Immature natural killer cell (primary cell): ENCODE measurements around the gene PTPRZ1. TPM values are rescaled to one million over a fixed set of nuclear protein-coding genes. Genes with fewer than 3 reads are reported as not detected.

ENCODE experiments used
- DNase-seq, 3 donors: peaks; one replicate each; pipeline ENCODE4 v3.0.0; 2022; ENCODE audit warnings: mixed read lengths in 1 of 3
- H3K27ac Mint-ChIP-seq, 6 donors: one replicate each; pipeline ENCODE4 v1.8.0; 2020; ENCODE audit warnings: mixed read lengths in 6 of 6, mild to moderate bottlenecking in 5 of 6, inconsistent platforms in 4 of 6, moderate library complexity in 3 of 6
- H3K27me3 Mint-ChIP-seq, 3 donors: one replicate each; pipeline ENCODE4 v1.8.0; 2020 to 2021; ENCODE audit warnings: low read depth in 3 of 3, mild to moderate bottlenecking in 3 of 3, mixed read lengths in 3 of 3, moderate library complexity in 3 of 3, inconsistent platforms in 1 of 3
- H3K36me3 Mint-ChIP-seq, 3 donors: one replicate each; pipeline ENCODE4 v1.8.0; 2020; ENCODE audit warnings: mixed read lengths in 3 of 3, inconsistent platforms in 2 of 3, mild to moderate bottlenecking in 2 of 3
- H3K4me1 Mint-ChIP-seq, 2 donors: one replicate each; pipeline ENCODE4 v1.8.0; 2020; ENCODE audit warnings: inconsistent platforms in 2 of 2, mild to moderate bottlenecking in 2 of 2, mixed read lengths in 2 of 2, moderate library complexity in 1 of 2
- H3K4me3 Mint-ChIP-seq, 5 donors: one replicate each; pipeline ENCODE4 v1.8.0; 2020; ENCODE audit warnings: mild to moderate bottlenecking in 5 of 5, mixed read lengths in 5 of 5, inconsistent platforms in 3 of 5, moderate library complexity in 3 of 5
- H3K9me3 Mint-ChIP-seq, 6 donors: one replicate each; pipeline ENCODE4 v1.8.0; 2020; ENCODE audit warnings: mild to moderate bottlenecking in 6 of 6, mixed read lengths in 6 of 6, inconsistent platforms in 4 of 6, moderate library complexity in 3 of 6
- polyA plus RNA-seq, 3 donors: library from polyadenylated mRNA; unstranded; fragments of 300-500 nt; fragmentation: Illumina TruSeq; gene quantifications; one replicate each; pipeline ENCODE4 v1.2.3, GENCODE V29; 2021

The PTPRZ1 gene
- polyA plus RNA-seq, 3 donors from 2014 or later: not detected

DNA sequence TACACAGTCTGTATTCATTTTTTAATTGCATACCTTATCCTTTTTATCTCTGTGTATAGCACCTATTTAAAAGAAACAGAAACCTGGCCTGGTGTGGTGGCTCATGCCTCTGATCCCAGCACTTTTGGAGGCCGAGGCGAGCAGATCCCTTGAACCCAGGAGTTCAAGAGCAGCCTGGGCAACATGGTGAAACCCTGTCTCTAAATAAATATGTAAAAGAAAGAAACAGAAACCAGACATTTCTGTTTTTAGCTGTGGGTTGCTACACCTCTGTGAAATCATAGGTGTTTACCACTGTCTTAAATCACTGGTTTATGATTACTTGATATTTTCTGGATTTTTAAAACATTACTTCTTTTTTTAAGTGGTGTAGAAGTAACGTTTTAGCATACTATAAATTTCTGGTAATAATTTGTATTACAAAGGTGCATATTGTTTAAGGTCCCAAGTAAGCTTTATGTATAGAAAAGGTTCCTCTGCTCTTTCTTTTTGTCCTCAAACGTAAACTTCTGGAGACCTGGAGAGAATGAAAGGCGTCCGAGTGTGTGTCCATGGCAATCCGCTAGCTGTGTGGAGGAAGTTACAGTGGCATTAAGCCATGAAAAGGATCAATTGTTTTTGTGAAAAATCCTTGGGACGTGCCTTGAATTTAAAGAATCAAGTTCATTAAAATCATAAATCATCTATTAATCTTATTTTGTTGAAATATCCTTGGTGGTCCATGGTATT is 41.1 kb downstream of the PTPRZ1 start:
- H3K36me3 Mint-ChIP-seq: no peaks in the 10 kb centered on the region
- no peaks in the 10 kb centered on the region for H3K4me1 Mint-ChIP-seq
- DNase-seq: no peak
- H3K27me3 Mint-ChIP-seq: peaks cover 0 to 3% (median 1%) of the 10 kb centered on the region in 3 donors
- no peak overlapping the region for H3K27ac Mint-ChIP-seq
- no peak overlapping the region for H3K4me3 Mint-ChIP-seq
- peaks cover 0 to 14% (median 0%) of the 10 kb centered on the region in 6 donors for H3K9me3 Mint-ChIP-seq

DNA sequence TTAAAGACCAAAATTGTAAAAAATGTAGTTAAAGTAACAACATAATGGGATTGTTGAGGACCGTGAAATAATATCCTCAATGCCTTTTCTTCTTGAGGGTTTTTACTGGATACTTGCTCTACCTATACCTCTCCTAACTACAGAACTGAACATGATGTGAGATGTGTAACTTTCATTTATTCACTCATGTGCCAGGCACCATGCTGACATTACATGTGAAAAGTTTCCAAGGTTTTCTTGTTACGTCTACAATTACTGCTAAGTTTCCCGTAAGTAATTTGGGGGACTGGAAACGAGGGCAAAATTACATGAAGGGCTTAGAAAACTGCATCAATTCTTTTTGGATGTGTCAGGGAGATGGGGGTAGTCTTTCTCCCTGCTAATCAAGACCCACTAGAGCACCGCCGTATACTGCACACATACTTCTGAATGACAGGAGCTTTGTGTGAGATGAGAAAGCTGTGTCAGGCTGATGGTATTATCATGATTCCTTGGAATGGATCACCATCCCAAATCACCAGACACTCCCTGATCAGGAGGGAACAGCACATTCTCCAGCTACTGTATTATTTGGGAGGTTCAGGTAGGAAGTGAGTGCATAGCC is 41.8 kb downstream of the PTPRZ1 start:
- H3K27ac Mint-ChIP-seq: no peak overlapping the region
- H3K9me3 Mint-ChIP-seq: peaks cover 0 to 13% (median 0%) of the 10 kb centered on the region in 6 donors
- peaks cover 0 to 3% (median 1%) of the 10 kb centered on the region in 3 donors for H3K27me3 Mint-ChIP-seq
- no peak overlapping the region for H3K4me3 Mint-ChIP-seq
- H3K36me3 Mint-ChIP-seq: no peaks in the 10 kb centered on the region
- H3K4me1 Mint-ChIP-seq: no peaks in the 10 kb centered on the region
- no peak for DNase-seq

DNA sequence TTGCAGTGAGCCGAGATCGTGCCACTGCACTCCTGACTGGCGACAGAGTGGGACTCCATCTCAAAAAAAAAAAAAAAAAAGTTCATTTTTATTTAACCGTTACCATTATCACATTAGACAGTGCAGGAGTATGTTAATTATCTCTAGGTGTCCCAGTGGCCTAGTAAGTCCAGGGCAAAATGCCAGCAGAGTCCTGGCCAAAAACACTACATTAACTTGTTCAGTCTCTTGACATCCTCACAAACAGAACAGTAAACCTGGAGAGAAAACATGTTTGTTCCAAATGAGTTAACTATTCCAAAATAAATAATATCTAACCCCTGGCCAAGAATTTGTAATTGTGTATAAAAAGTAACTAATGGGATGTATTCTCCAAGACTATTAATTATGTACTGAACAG is 43.2 kb downstream of the PTPRZ1 start:
- Mint-ChIP-seq H3K27me3 (peaks cover 0 to 2% (median 1%) of the 10 kb centered on the region in 3 donors), H3K36me3 (no peaks in the 10 kb centered on the region), H3K4me1 (no peaks in the 10 kb centered on the region), H3K9me3 (peaks cover 0 to 9% (median 0%) of the 10 kb centered on the region in 6 donors), H3K4me3 (no peak overlapping the region), H3K27ac (no peak overlapping the region)
- no peak for DNase-seq

DNA sequence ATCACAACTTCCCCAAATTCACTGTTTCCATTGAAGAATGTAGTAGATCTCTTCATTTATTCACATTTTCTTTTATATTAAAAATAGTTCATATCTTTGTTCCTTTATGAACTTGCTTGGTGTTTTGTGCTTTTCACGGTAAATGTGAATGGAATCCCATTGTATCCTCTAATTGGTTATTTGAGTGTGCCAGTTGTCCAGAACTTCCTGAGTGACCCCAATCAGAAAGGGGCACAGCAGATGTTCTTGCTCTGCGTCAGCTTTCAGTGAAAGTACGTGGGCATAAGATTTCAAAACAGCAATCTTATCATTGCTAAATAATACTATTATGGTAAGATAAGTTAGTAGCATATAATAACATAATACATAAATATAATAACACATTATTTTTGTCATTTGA is 47.0 kb downstream of the PTPRZ1 start:
- Mint-ChIP-seq H3K27ac (no peak overlapping the region), H3K36me3 (no peaks in the 10 kb centered on the region), H3K27me3 (peaks cover 0 to 2% (median 0%) of the 10 kb centered on the region in 3 donors), H3K9me3 (peaks cover 0 to 7% (median under 1%) of the 10 kb centered on the region in 6 donors), H3K4me1 (no peaks in the 10 kb centered on the region), H3K4me3 (no peak overlapping the region)
- no peak for DNase-seq

DNA sequence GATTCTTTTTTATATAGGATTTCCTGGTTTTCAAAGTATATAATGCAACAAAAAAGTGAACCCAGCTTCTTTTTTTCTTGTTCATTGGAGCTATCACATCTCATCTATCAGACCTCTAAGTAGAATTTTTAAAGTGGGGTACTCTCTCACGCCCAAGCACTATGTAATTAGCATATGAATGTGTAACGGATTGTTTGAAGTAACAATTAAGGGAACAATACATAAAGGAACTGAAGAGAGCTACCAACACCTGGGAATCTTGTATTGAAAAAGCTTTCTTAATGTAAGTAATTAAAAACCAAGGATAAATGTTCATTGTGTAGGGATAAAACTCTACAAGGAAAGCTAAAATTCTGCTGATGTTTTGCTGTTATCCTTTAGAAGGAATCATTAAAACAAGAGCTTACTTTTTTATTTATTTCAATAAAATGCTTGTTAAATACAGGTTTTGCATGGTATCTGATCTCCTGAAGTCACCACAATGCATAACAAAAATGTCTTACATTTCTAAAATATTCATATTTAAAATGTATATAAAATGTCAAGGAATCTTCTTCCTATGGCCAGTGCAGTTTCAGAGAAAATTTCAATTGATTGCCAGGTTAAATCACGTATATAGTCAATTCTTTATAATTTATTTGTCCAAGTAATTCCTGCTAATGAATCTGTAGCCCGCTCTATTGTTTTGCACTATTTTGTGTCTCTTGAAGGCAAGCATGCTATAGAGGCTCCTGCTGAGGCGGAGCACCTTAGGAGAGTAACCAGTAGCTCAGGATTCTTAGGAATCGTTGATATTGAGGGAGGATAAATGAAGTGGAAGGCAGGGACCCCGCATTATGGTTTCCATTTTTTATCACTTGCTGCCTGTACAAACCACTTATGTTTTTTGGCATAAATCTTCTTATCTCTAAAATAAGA is 51.6 kb downstream of the PTPRZ1 start:
- Mint-ChIP-seq H3K9me3 (peaks cover 0 to 2% (median 0%) of the 10 kb centered on the region in 6 donors), H3K27me3 (peaks cover 0 to 2% (median 2%) of the 10 kb centered on the region in 3 donors), H3K4me1 (no peaks in the 10 kb centered on the region), H3K27ac (no peak overlapping the region), H3K4me3 (no peak overlapping the region), H3K36me3 (no peaks in the 10 kb centered on the region)
- DNase-seq: no peak

DNA sequence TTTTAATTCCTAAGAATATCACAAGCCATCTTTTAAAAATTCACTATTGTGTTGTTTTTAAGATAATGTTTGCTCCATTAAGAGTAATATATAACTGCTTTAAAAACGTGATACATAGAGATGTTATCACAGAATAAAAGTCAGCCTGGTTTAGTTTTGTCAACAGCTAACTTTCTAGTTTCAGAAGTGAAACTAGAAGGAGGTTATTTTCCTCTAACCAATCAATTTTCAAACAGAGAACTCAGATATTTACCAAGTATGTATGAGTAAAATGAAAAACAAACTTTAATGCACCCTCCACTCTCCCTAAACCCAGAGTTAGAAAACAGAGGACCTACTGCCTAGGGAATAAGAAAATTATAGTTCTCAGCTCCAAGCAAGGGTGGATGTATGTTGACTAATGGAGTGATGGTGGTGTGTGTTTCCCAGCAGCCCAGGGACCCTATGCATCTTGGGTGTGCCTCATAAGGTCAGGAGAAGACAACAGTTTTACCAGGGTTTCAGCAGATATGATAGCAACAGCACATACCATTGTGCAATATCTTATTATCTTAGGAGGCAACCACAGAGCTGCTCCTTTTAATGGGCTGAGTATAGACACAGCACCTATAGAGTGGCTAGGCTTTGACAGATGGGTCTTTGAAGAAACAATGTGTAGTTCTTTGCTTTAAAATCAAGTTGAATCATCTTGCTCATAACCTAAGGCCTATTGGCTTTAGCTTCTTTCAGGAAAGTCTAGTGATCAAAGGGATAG is 58.4 kb downstream of the PTPRZ1 start:
- Mint-ChIP-seq H3K4me3 (no peak overlapping the region), H3K27me3 (peaks cover 0 to 2% (median 1%) of the 10 kb centered on the region in 3 donors), H3K9me3 (peaks cover 0 to 4% (median 0%) of the 10 kb centered on the region in 6 donors), H3K27ac (no peak overlapping the region), H3K36me3 (no peaks in the 10 kb centered on the region), H3K4me1 (no peaks in the 10 kb centered on the region)
- DNase-seq: no peak

DNA sequence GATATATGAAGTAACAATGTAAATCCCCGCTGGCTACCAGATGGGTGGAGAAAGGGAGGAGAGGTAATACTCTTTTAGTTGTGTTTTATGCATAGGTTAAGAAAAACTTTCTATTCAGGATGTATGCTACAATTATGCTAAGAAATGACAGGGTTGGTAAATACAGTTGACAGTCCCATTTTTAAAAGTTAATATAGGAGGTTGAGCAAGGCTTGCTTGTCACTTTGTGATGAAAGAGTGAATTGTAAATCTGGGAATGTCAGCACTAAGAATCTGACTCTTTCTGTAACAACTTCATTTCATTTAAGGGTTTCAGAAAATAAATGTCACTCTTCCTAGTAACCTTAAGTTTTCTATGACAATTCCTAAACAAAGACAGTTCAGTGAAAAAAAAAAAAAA is 59.8 kb downstream of the PTPRZ1 start:
- Mint-ChIP-seq H3K27ac (no peak overlapping the region), H3K4me1 (no peaks in the 10 kb centered on the region), H3K36me3 (no peaks in the 10 kb centered on the region), H3K4me3 (no peak overlapping the region), H3K27me3 (peaks cover 0 to 2% (median 1%) of the 10 kb centered on the region in 3 donors), H3K9me3 (peaks cover 0 to 4% (median 0%) of the 10 kb centered on the region in 6 donors)
- no peak for DNase-seq

DNA sequence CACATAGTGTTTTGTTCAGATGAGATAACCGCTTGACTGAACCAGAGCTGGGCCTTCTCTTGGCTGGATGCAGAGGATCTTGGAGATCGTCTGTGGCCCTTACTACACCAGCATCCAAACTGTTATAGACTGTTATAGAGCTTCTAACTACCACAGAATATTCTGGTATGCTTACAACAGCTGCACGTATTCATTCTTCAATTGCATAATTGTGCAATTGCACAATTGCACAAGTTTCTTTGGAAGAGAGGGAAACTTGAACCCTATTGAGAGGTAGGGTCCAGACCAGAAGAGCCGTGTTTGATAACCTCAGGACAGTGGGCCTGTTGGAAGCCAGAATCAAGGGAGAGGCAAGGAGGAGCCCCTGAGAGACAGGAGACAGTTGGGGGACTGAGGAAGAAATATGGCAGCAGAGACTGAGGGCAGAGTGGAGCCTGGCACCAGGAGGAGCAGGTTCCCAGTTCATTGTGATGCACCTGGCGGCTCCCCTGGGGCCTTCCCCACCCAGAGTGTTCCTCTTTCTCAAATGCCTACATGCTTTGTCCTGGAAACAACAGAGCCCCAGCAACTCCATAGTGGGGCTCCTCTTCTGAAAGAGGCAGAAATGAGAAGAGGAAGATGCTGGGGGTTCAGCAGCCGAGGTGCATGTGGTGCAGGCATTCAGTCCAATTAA is 64.1 kb downstream of the PTPRZ1 start:
- H3K27ac Mint-ChIP-seq: no peak overlapping the region

DNA sequence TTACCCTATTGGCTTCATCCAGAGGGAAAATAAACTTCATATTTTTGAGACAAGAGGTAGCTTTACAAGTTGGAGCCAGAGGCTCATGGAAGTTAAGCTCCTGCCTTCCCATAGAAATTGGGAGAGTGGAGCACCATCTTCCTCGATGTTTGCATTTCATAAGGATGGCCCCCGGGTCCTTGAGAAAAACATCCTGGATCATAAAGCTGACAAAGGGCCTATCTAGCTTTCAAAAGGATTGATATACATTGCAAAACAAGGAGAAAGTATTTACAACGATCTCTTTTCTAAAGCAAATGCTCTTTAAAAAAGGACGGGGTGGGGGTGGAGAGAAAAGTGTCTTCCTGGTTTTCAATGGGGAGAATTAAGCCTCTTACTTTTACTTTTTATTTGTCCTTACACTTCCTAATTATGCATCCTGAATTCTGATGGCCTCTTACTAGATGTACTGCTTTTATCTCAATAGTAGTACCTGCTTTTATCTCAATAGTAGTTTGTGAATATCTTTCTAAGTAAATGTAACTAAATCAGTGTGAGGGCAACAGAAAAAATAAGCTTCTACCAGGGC is 65.6 kb downstream of the PTPRZ1 start:
- DNase-seq: no peak
- Mint-ChIP-seq H3K27ac (no peak overlapping the region), H3K4me3 (no peak overlapping the region), H3K4me1 (no peaks in the 10 kb centered on the region), H3K9me3 (no peaks in the 10 kb centered on the region), H3K36me3 (no peaks in the 10 kb centered on the region), H3K27me3 (peaks cover 0 to 1% (median 0%) of the 10 kb centered on the region in 3 donors)

More for the DNA sequence above, 64.1 kb downstream of the PTPRZ1 start:
- Mint-ChIP-seq H3K36me3 (no peaks in the 10 kb centered on the region), H3K4me3 (no peak overlapping the region), H3K27me3 (peaks cover 0 to 1% (median 0%) of the 10 kb centered on the region in 3 donors), H3K9me3 (no peaks in the 10 kb centered on the region), H3K4me1 (no peaks in the 10 kb centered on the region)
- no peak for DNase-seq

DNA sequence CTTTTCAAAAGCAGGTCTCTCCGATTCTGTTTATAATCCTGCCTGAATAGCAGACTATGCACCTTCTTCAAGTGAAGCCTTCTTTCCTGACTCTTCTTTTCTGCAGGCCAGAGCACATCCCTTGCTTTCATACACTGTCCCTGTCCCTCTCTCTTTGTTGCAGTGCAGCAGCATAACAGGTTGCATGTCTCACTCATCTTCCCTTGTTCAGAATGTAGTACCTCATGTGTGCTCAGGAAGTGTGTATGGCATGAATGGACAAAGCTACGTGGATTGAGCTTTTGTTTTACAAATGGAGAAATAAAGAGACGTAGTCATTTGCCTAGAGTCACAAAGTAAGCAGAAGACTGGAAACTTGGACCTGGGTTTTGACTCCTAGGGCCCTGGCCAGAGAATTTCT is 68.0 kb downstream of the PTPRZ1 start:
- Mint-ChIP-seq H3K36me3 (no peaks in the 10 kb centered on the region), H3K9me3 (no peaks in the 10 kb centered on the region), H3K4me3 (no peak overlapping the region), H3K27me3 (no peaks in the 10 kb centered on the region), H3K4me1 (no peaks in the 10 kb centered on the region), H3K27ac (no peak overlapping the region)
- no peak for DNase-seq

DNA sequence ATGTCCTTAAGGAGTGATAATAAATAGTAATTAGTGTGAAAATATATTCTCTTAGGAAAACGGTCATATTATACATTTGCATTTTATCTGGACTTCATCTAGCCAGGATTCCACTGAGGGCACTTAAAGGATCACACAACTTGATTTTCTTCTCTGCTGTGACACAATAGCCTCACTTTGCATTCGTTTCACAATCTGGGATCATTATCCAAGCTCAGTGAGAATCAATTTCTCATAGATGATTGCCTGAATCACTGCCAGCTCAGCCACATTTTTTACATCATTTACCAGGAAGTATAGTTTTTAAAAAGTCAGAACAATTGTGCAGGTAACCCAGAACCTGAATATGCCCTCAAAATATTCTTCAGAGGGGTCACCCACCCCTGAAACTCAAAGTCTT is 68.9 kb downstream of the PTPRZ1 start:
- no peak for DNase-seq
- Mint-ChIP-seq H3K36me3 (no peaks in the 10 kb centered on the region), H3K9me3 (peaks cover 0 to 2% (median 0%) of the 10 kb centered on the region in 6 donors), H3K27ac (no peak overlapping the region), H3K4me1 (no peaks in the 10 kb centered on the region), H3K4me3 (no peak overlapping the region), H3K27me3 (no peaks in the 10 kb centered on the region)

DNA sequence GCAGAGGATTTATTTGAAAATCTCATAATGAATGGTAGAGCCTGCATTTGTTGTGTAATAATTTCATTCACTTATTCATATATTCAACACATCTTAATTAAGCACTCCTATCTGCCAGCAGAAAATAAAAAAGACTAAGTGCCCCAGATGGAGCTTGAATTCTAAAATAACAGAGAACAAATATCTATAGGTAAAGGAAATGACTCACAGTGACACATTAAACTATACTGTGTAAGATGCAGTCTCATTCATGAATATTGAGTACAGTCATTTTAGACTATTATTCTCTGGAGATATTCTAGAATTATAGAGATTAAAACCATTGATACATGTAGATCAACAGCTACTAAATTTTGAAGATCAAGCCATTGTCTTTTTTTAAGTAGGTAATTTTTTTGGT is 72.1 kb downstream of the PTPRZ1 start:
- H3K27me3 Mint-ChIP-seq: no peaks in the 10 kb centered on the region
- no peaks in the 10 kb centered on the region for H3K4me1 Mint-ChIP-seq
- DNase-seq: no peak
- no peak overlapping the region for H3K27ac Mint-ChIP-seq
- H3K4me3 Mint-ChIP-seq: no peak overlapping the region
- peaks cover 0 to 5% (median under 1%) of the 10 kb centered on the region in 6 donors for H3K9me3 Mint-ChIP-seq
- no peaks in the 10 kb centered on the region for H3K36me3 Mint-ChIP-seq
